Stimulated activated naive CD8-positive, alpha-beta T cell treated with anti-CD3 and anti-CD28 coated beads, Interleukin-15, amount 100 ng/mL, for 72 hours (primary cell): ENCODE data around the gene DMD.
"Not testable (repeated sequence)": the region's sequence is repeated elsewhere in the genome, so short reads cannot be mapped to it uniquely, and the experiment has no call there.

Experiments used
- ATAC-seq: fragments of 150-1000 bp; cut with Tn5 transposase; 2 replicates; pipeline ENCODE4 v1.10.0; 2021; ENCODE audit warnings: mild to moderate bottlenecking, moderate library complexity
- DNase-seq, 2 donors: peaks; one replicate each; pipeline ENCODE4 v3.0.0; 2021 to 2022
- H3K27ac Mint-ChIP-seq, 2 donors: one replicate each; pipeline ENCODE4 v1.8.0; 2022; ENCODE audit warnings: mild to moderate bottlenecking in 2 of 2, mixed read lengths in 2 of 2, moderate library complexity in 2 of 2
- H3K27me3 Mint-ChIP-seq: one replicate; pipeline ENCODE4 v1.8.0; 2022; ENCODE audit warnings: mixed read lengths
- H3K4me1 Mint-ChIP-seq: one replicate; pipeline ENCODE4 v1.8.0; 2022; ENCODE audit warnings: mild to moderate bottlenecking, mixed read lengths
- H3K4me3 Mint-ChIP-seq, 2 donors: one replicate each; pipeline ENCODE4 v1.8.0; 2022; ENCODE audit warnings: mild to moderate bottlenecking in 2 of 2, mixed read lengths in 2 of 2, moderate library complexity in 1 of 2
- H3K9me3 Mint-ChIP-seq, 2 donors: one replicate each; pipeline ENCODE4 v1.8.0; 2022; ENCODE audit warnings: mixed read lengths in 2 of 2

Gene DMD

DNA sequence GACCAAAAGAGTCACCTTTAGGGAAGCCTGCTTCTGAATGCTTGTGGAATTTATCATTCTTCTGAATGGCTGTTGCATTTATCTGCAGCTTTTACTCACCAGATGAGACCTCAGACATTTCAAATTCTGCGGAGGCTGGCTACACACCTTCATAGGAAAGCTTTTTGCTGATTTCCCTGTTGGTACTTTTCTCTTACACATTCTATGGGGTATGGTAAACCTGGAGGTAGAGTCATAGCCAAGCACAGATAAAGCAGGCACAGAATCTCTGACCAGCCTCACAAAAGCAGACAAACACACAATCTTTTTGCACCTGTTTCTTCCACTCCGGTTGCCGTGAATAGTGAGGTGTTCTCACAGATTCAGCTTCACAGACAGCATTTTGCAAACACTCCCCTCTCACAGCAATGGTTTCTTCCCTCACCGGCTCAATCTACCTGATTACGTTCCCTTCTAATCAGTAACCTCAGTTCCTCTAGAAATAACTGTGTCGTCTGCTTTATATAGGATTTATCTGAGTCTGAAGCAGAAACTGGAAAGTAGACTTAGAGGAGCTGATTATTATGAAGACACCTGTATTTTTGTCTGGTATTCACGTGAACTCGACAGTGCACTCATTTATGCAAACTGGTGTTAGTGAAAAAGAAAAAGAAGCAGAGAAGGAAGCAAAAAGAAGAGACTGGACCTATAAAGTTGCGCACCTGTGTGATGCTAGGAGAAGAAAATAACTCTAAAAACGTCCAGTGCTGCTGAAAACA, 83.1 kb downstream of the DMD start:
- no peak for ATAC-seq
- Mint-ChIP-seq H3K4me1 (no peaks in the 10 kb centered on the region), H3K4me3 (no peak overlapping the region), H3K9me3 (no peaks in the 10 kb centered on the region), H3K27ac (no peak overlapping the region), H3K27me3 (no peaks in the 10 kb centered on the region)
- no peak for DNase-seq

GRCh38 chrX:33126469-33126868, 84.9 kb downstream of the DMD start:
- ATAC-seq (no peak), DNase-seq (no peak)
- H3K9me3 Mint-ChIP-seq = no peaks in the 10 kb centered on the region
- H3K27me3 Mint-ChIP-seq = no peaks in the 10 kb centered on the region
- no peaks in the 10 kb centered on the region for H3K4me1 Mint-ChIP-seq
- no peak overlapping the region for H3K27ac Mint-ChIP-seq
- no peak overlapping the region for H3K4me3 Mint-ChIP-seq

GRCh38 chrX:33109858-33110257, 101.5 kb downstream of the DMD start:
- H3K27ac Mint-ChIP-seq = no peak overlapping the region

DNA sequence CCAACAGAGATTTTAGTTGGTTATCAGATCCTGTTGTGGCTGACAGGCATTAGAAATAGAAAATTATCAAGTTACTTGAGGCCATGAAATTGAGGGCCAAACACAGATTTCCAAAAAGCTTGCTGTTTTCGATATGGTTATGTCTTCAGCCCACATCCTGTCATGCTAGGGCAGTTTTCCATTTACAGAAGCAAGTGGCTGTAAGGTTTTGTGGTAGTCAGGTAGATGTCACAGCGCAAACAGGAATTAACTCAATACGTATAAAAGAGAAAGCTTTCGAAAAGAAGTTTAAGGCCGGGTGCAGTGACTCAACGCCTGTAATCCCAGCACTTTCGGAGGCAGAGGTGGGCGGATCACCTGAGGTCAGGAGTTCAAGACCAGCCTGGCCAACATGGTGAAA, 104.6 kb downstream of the DMD start:
- no peak for ATAC-seq
- Mint-ChIP-seq H3K9me3 (no peaks in the 10 kb centered on the region), H3K27me3 (no peaks in the 10 kb centered on the region), H3K27ac (no peak overlapping the region), H3K4me1 (no peaks in the 10 kb centered on the region), H3K4me3 (no peak overlapping the region)
- DNase-seq = no peak

More at GRCh38 chrX:33109858-33110257, 101.5 kb downstream of the DMD start:
- DNase-seq (no peak), ATAC-seq (no peak)
- Mint-ChIP-seq H3K9me3 (no peaks in the 10 kb centered on the region), H3K4me3 (no peak overlapping the region), H3K4me1 (no peaks in the 10 kb centered on the region), H3K27me3 (no peaks in the 10 kb centered on the region)

DNA sequence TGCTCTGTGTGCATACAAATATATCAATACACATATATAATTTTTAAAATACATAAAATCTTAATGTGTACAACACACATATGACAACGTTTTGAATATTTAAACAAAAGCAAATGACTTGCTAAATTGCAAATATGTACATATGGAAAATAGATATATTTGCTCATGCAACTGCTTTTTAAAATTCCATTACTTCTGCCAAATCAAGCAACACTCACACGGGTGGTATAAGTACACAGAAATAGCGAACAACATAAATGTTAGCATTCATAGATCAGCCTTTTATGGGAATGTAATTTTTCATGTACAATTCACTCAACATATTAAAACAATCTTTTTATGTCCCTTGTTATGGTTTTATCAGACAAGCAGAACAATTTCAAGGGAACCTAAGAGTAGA, 116.3 kb downstream of the DMD start:
- Mint-ChIP-seq H3K27ac (no peak overlapping the region), H3K4me1 (no peaks in the 10 kb centered on the region), H3K9me3 (no peaks in the 10 kb centered on the region), H3K4me3 (no peak overlapping the region), H3K27me3 (no peaks in the 10 kb centered on the region)
- no peak for DNase-seq
- no peak for ATAC-seq

GRCh38 chrX:33087411-33087810, 123.9 kb downstream of the DMD start:
- Mint-ChIP-seq H3K4me1 (no peaks in the 10 kb centered on the region), H3K4me3 (no peak overlapping the region), H3K9me3 (no peaks in the 10 kb centered on the region), H3K27me3 (no peaks in the 10 kb centered on the region), H3K27ac (no peak overlapping the region)
- no peak for DNase-seq
- ATAC-seq = no peak

DNA sequence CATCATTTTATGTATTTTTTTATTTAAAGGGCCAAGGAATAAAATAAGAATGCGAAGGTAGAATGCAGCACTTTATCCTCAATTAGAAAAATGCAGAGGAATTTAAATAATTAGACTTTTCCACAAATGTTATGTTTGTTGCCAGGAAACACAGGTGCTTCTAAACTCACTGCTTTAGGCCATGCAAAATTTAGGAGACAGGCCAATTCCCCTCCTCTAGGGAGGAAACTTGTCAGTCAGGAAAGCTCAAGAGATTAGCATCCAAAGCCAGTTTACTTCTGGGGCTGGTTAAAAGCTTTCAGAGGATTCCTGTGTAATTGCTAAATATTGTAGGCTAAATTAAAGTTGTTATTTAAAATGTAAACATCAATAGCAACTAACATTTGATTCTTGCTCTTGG, 124.5 kb downstream of the DMD start:
- H3K9me3 Mint-ChIP-seq = no peaks in the 10 kb centered on the region
- no peak overlapping the region for H3K27ac Mint-ChIP-seq
- no peak for ATAC-seq
- DNase-seq = no peak
- no peaks in the 10 kb centered on the region for H3K27me3 Mint-ChIP-seq
- no peak overlapping the region for H3K4me3 Mint-ChIP-seq
- no peaks in the 10 kb centered on the region for H3K4me1 Mint-ChIP-seq

- Mint-ChIP-seq H3K9me3 (no peaks in the 10 kb centered on the region), H3K27ac (no peak overlapping the region), H3K4me3 (no peak overlapping the region), H3K27me3 (no peaks in the 10 kb centered on the region), H3K4me1 (no peaks in the 10 kb centered on the region)
- DNase-seq (no peak), ATAC-seq (no peak)
These were observed 129.0 kb downstream of the DMD start for GRCh38 chrX:33082371-33082770.

DNA sequence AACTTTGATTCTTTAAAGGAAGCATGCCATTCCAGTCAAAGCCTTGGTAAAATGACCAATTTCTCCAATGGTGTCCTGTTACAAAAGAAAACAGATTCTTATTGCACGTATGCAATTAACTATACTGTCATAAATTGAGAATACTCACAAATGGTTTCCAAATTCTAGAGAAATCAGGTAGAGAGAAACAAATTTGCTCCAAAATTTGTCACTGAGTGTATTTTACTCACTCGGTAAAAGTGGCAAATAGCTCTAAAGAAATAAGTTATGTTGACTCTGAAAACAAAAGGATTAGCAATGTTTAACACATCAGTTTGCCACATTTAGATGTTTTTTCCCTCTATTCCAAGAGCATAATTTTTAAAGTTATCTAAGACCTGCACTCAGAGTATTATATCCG, 133.1 kb downstream of the DMD start:
- no peak overlapping the region for H3K27ac Mint-ChIP-seq
- ATAC-seq (no peak), DNase-seq (no peak)
- H3K4me1 Mint-ChIP-seq = no peaks in the 10 kb centered on the region
- H3K27me3 Mint-ChIP-seq = no peaks in the 10 kb centered on the region
- no peaks in the 10 kb centered on the region for H3K9me3 Mint-ChIP-seq
- H3K4me3 Mint-ChIP-seq = no peak overlapping the region

DNA sequence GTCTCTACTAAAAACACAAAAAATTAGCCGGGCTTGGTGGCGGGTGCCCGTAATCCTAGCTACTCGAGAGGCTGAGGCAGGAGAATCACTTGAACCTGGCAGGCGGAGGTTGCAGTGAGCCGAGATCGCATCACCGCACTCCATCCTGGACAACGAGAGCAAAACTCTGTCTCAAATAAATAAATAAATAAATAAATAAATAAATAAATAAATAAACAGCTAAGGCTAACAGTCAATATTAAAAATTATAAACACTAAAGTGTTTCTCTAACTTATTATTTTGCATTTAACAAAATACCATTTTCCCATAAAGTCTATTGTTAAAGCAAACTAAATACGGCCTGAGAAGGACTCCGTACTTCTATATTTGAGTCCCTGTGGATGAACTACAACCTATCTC, 137.7 kb downstream of the DMD start:
- H3K27ac Mint-ChIP-seq, H3K9me3 Mint-ChIP-seq, DNase-seq, H3K4me1 Mint-ChIP-seq, ATAC-seq, H3K4me3 Mint-ChIP-seq, H3K27me3 Mint-ChIP-seq: not testable (repeated sequence)

DNA sequence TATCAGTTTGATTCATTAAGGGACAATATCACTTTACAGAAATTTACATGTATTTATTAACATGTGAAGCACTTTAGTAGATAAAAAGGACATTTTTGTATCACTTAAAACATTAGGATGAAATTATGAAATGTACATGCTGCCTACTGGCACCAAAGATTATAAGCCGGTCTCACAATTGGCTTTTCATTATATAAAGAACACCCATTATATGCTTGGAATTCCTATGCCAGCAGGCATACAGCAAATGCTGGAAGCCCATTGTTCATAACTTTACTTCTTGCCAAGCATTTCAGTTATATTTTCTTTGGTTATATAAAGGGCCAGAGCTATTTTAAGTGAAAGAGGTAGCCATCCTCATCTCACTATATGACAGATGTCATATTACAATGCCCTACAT, 145.9 kb downstream of the DMD start:
- Mint-ChIP-seq H3K9me3 (no peaks in the 10 kb centered on the region), H3K27me3 (no peaks in the 10 kb centered on the region), H3K4me1 (no peaks in the 10 kb centered on the region), H3K4me3 (no peak overlapping the region), H3K27ac (no peak overlapping the region)
- DNase-seq (no peak), ATAC-seq (no peak)

DNA sequence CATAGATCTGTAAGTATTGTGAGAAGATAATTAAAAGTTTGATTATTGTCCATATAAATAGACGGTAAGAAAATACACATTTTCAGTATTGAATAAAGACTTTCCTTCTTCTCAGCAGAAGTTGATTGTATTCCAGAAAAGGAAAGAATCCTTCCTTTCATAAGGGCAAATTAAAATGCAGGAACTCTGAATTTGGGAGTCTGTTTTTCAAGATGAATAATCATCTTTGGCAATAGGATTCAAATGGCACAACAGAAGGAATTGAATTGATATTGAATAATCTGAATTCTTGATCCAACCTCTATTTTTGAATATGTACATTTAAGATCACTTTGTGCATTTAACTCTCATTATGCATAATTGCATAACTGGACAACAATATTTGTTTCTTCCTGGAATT, 149.3 kb downstream of the DMD start:
- no peak for DNase-seq
- Mint-ChIP-seq H3K27me3 (no peaks in the 10 kb centered on the region), H3K27ac (no peak overlapping the region), H3K4me3 (no peak overlapping the region), H3K4me1 (no peaks in the 10 kb centered on the region), H3K9me3 (no peaks in the 10 kb centered on the region)
- ATAC-seq = no peak

DNA sequence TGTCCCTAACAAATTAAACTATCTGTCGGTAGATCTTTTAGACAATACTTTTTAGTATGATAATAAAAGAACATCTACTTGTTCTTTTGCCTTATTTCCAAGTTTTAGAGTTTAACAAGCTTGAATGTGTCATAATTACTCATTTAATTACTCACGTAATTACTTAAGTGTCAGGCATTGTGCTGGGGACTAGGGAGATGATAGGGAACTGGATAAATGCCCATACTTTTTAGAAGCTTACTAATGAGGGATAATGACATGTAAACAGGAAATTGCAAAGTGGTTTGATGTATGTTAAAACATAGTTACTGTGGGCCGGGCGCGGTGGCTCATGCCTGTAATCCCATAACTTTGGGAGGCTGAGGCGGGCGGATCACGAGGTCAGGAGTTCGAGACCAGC, 158.3 kb downstream of the DMD start:
- Mint-ChIP-seq H3K4me1 (no peaks in the 10 kb centered on the region), H3K9me3 (peaks cover 0 to 10% of the 10 kb centered on the region in 2 donors), H3K4me3 (no peak overlapping the region), H3K27me3 (no peaks in the 10 kb centered on the region), H3K27ac (no peak overlapping the region)
- ATAC-seq = no peak
- no peak for DNase-seq

GRCh38 chrX:33045882-33046281, 165.5 kb downstream of the DMD start:
- Mint-ChIP-seq H3K27ac (no peak overlapping the region), H3K4me1 (no peaks in the 10 kb centered on the region), H3K27me3 (no peaks in the 10 kb centered on the region), H3K4me3 (no peak overlapping the region), H3K9me3 (no peaks in the 10 kb centered on the region)
- ATAC-seq (no peak), DNase-seq (no peak)

DNA sequence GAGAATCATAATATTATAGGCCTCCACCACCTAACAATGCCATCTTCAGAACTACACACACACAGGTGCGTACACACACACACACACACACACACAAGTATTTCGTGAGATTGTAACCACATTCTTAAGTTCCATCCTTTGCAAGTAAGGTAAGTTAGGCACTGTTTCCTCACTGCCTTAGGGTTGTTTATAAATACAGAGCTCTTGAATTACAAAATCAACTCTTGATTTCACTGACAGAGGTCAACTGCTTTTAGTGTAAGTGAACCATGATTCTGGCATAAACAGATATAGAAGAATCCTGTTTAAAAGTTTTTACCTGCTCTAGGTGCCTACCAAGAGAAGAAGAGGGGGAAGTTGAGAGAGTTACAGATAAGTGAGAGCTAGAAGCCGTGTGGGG, 166.1 kb downstream of the DMD start:
- H3K27ac Mint-ChIP-seq = no peak overlapping the region

DNA sequence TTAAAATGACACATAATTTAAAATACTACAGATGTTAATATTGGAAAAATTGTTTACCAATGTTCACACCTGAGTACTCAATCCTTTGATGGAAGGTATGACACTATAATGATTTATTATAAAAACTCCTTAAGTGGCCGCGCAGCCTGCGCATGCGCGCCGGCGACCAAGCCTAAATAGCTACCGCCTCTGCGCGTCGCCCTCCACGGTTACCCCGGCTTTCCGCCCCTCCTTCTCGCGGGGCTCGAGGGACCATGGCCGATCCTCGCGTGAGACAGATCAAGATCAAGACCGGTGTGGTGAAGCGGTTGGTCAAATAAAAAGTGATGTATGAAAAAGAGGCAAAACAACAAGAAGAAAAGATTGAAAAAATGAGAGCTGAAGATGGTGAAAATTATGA, 170.2 kb downstream of the DMD start:
- DNase-seq (no peak), ATAC-seq (no peak)
- no peaks in the 10 kb centered on the region for H3K4me1 Mint-ChIP-seq
- no peak overlapping the region for H3K4me3 Mint-ChIP-seq
- no peaks in the 10 kb centered on the region for H3K27me3 Mint-ChIP-seq
- H3K9me3 Mint-ChIP-seq = no peaks in the 10 kb centered on the region
- H3K27ac Mint-ChIP-seq = no peak overlapping the region

More for the DNA sequence above, 166.1 kb downstream of the DMD start:
- H3K4me1 Mint-ChIP-seq = no peaks in the 10 kb centered on the region
- H3K4me3 Mint-ChIP-seq = no peak overlapping the region
- ATAC-seq = no peak
- H3K27me3 Mint-ChIP-seq = no peaks in the 10 kb centered on the region
- no peak for DNase-seq
- H3K9me3 Mint-ChIP-seq = no peaks in the 10 kb centered on the region

DNA sequence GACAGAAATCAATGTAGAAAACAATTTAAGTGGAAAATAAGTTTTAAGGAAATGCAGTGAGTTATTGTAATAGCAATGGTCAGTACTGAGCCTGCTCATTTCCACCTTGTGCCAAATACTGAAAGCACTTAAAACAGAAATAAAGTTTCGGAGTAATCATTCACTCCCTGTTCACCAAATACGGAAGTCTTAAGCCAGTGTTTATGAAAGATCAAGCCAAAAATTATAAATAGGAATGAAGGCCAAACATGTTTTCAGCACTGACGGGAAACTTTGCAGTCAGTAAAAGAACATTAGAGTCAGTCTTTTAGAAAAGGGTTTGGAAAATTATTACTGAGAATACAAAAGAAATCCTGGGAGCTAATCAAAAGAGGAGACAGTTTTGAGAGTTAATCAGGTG, 178.6 kb downstream of the DMD start:
- no peak overlapping the region for H3K27ac Mint-ChIP-seq
- ATAC-seq = no peak

More for the DNA sequence above, 178.6 kb downstream of the DMD start:
- Mint-ChIP-seq H3K4me3 (no peak overlapping the region), H3K9me3 (peaks cover 0 to 3% of the 10 kb centered on the region in 2 donors), H3K4me1 (no peaks in the 10 kb centered on the region), H3K27me3 (no peaks in the 10 kb centered on the region)
- no peak for DNase-seq
